T1000 (cell line): Measurements from ENCODE around the gene MT1B.

ENCODE experiments used
- DNase-seq: peaks from one replicate; lab custom pipeline; 2025; ENCODE audit warnings: mixed read lengths; lab: John Stamatoyannopoulos, UW

The MT1B gene

GRCh38 chr16:56651586-56651985 lies at the start of gene MT1B:
TSS of gene MT1B (plus strand) at chr16:56651886. CDS start at chr16:56651954, 68 bp downstream.
- no peak for DNase-seq

GRCh38 chr16:56603589-56603988 lies 48.1 kb upstream of the MT1B start:
- no peak for DNase-seq

DNA sequence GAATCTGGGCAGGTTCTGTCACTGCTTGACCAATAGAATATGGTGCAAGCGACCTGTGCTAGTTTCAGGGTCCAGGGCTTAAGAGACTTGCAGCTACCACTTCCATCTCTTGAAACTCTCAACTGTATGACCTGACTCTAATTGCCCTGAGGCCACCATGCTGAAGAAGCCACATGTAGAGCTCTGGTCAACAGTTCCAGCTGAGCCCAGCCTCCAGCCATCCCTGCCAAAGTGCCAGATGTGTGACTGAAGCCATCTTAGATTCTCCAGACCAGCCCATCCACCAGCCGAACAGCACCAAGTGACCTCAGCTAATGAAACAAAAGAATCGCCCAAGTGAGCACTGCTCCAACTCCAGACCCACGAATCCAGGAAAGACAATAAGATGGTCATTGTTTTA lies 46.7 kb upstream of the MT1B start:
- DNase-seq = no peak

GRCh38 chr16:56605475-56605874 lies 46.2 kb upstream of the MT1B start:
- no peak for DNase-seq

- DNase-seq = no peak
Measured at GRCh38 chr16:56606071-56606475, 45.6 kb upstream of the MT1B start.

DNA sequence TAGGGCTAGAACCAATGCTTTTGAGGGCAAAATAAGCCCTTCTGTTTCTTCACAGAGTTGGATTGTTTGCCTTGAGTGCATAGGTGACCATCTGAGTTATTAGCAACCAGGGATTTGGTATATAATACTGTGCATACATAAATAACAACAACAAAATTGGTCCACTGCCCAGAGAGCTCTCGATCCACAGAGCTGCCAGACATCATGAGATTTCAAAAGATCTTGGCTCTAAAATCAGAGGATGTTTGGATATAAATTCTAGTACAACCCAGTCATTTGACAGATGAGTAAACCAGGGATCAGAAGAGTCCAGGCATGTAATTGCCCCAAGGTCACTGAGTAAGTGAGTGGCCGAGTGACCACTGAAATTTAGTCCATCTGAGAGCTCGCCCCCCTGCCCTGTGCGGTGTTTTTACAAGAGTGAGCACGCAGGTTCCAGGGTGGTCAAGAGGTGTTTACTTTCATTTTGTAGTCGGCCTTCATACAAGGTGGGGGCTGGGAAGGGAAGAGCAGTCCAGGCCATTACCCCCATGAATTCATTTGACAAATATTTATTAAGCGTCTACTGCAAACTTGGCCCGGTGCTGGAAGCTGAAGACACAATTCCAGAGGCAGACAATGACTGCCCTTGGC lies 45.1 kb upstream of the MT1B start:
- peak; percentile 43 for DNase-seq

GRCh38 chr16:56607109-56607618 lies 44.5 kb upstream of the MT1B start:
- peak; percentile 77 for DNase-seq

DNA sequence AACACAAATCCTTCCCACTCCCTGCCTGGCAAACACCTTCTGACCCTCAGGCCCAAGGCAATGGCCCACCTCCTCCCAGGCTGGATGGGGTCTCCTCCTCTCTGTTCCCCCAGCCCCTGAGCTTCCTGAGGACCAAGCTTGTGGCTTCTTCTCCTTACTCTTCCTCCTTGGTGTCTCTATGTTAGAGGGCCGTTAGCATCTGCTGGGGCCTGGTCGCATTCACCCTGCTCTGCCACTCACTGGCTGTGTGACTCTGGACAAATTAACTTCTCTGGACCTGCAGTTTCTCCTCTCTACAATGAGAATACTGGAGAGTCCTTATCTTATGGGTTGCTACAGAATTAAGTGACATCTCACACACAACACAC lies 44.0 kb upstream of the MT1B start:
- no peak for DNase-seq

GRCh38 chr16:56608043-56608875 lies 43.4 kb upstream of the MT1B start, which contains the start of gene MT2A:
TSS of gene MT2A (plus strand) at chr16:56608584. CDS start at chr16:56608656, 72 bp downstream.
- DNase-seq = peak; percentile 83

- no peak for DNase-seq
Measured at GRCh38 chr16:56608876-56609462, 42.7 kb upstream of the MT1B start.

GRCh38 chr16:56609463-56609921 lies 42.2 kb upstream of the MT1B start:
- DNase-seq = no peak

DNA sequence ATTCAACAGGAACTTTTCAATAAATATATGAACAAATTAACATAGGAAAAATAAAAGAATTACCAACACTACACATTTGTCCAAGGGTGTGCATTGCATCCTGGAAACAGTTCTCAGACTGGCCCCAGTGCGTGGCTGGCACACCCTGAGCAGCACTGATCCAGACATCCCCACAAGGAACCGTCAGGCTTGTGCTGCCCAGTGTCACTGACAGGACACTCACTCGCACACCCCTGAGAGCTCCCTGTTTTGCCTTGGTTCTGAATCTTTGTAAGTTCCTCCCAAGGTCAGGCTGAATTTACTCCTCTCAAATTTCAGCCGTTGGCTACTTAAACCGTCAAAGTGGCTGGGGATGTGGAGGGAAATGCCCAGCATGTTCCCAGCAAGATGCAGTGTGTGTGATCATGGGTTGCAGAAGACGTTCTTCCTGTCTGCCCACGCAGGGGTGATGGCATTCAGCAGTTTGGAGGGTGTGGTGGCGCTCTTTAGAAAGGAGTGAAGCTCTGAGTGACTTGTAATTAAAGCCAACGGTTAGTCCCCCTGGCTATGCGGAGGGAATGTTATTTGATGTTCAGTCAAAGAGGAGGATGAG lies 41.6 kb upstream of the MT1B start:
- DNase-seq = no peak

GRCh38 chr16:56610609-56611111 lies 41.0 kb upstream of the MT1B start:
- DNase-seq = no peak

DNA sequence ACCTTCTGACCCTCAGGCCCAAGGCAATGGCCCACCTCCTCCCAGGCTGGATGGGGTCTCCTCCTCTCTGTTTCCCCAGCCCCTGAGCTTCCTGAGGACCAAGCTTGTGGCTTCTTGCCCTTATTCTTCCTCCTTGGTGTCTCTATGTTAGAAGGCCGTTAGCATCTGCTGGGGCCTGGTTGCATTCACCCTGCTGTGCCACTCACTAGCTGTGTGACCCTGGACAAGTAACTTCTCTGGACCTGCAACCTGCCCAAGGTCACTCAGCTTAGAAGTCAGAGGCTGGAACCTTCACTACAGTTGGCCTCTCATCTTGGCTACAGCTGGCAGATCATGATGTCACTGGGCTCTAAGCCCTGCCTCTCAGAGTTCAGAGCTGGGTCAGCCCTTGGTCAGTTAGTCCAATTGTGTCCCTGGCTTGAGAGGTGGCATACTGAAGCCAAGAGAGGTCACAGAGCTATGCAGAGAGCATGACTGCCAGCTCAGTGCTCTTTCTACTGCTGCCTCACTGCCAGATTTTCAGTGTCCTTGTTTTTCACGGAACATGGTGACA lies 40.3 kb upstream of the MT1B start:
- DNase-seq = no peak

DNA sequence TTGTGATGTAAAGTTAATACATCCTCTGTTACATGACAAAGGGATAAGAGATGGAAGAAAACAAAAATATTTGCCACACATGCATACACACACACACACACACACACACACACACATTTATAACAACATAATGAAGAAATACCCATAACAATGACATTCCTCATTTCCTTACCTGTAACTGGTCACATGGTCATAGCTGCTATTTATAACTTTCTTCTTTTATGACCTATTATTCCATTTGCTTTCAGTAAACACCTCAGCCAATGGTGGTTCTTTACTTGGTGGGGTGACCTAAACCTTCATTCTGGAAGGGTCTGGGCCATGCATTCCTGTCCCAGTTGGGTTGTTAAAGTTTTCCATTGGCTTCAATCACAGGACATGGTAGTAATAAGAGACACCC lies 38.0 kb upstream of the MT1B start:
- no peak for DNase-seq

DNA sequence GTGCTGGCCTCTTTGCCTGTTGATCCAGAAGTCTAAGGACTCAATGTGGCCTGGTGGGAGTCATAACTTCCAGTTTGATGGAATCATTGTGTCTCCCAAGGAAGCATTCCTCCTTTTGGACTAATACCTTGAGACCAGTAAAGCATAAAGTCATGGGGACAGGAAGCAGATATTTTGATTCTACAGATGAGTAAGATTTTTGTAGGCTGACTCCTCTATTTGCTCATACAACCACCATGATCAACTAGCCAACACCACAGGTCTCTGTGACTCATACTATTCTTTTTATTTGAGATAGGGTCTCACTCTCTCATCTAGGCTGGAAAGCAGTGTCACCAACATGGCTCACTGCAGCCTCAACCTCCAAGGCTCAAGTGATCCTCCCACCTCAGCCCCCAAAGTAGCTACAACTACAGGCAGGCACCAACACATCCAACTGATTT lies 37.1 kb upstream of the MT1B start:
- no peak for DNase-seq

- DNase-seq = no peak
Measured at GRCh38 chr16:56615353-56615752, 36.3 kb upstream of the MT1B start.

- DNase-seq = no peak
Measured at GRCh38 chr16:56616608-56617211, 35.0 kb upstream of the MT1B start.

GRCh38 chr16:56617212-56618085 lies 34.2 kb upstream of the MT1B start:
- DNase-seq = no peak

GRCh38 chr16:56618138-56618537 lies 33.5 kb upstream of the MT1B start:
- DNase-seq = no peak
